CD4-positive, alpha-beta T cell treated with Interleukin-2 at 100 ng/mL for 4 hours (primary cell): ENCODE measurements around the gene MAP3K20.
"Not testable (repeated sequence)": the region's sequence is repeated elsewhere in the genome, so short reads cannot be mapped to it uniquely, and the experiment has no call there.

Experiments
- DNase-seq: peaks from one replicate; pipeline ENCODE4 v3.0.0-alpha.2; 2020; ENCODE audit warnings: low spot score

The MAP3K20 gene

DNA sequence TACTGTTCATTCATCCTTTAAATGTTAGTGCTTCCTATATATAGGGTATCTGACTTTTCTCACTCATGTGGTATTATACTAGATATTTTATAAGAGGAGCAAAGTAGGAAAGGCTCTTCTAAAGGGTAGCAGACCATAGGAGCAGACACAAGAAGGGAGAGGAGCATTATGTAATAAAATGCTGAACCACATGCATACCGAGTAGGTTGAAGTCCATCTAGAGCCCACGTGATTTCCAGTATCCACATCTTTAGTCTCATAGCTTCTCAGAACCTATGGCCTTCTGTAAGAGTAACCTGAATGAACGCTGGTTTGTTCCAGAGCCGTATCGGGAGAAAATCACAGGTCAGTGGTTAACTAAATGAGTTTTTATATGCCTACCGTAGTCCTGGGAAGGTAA lies 85.9 kb downstream of the MAP3K20 start:
- DNase-seq, result no peak

DNA sequence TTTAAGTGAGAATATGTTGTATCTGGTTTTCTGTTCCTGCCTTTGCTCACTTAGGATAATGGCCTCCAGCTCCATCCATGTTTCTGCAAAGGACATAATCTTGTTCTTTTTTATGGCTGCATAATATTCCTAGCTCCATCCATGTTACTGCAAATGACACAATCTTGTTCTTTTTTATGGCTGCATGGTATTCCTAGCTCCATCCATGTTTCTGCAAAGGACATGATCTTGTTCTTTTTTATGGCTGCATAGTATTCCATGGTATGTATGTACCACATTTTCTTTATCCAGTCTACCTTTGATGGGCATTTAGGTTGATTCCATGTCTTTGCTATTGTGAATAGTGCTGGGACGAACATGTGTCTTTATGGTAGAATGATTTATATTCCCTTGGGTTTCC lies 87.7 kb downstream of the MAP3K20 start:
- not testable (repeated sequence) for DNase-seq

DNA sequence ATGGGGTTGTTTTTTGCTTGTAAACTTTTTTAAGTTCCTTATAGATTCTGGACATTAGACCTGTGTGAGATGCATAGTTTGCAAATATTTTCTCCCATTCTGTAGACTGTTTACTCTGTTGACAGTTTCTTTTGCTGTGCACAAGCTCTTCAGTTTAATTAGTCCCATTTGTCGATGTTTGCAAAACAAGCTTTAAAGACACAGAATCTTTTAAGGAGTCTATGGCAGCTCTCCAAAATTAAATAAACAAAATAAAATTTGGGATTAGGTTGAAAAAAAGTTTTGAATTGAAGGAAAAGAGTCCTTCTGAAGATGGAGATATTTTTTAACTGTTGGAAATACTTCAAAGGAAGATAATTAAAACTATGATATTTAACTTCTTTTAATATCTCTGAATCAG lies 88.8 kb downstream of the MAP3K20 start:
- DNase-seq, result no peak

DNA sequence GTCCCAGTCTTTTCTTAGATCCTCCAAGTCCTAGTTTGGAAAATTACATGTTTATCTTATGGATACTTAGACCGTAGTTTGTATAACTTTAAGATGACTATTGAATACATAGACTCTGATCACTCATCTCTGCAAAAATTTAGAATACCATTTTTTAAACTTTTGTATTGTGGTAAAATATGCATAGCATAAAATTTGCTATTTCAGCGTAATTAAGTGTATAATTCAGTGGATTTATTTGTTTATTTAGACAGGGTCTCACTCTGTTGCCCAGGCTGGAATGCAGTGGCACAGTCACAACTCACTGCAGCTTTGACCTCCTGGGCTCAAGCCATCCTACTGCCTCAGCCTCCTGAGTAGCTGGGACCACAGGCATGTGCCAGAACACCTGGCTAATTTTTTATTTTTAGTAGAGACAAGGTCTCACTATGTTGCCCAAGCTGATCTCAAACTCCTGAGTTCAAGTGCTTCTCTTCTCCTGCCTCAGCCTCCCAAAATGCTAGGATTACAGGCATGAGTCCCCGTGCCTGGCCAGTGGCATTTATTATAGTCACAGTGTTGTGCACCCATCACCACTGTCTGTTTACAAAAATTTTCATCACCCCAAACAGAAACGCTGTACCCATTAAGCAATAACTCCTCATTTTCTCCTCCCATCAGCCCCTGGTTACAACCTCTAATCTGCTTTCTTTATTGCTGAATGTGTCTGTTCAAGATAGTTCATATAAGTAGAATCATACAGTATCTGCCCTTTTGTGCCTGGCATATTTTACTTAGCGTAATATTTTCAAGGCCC lies 90.0 kb downstream of the MAP3K20 start:
- DNase-seq, result no peak

DNA sequence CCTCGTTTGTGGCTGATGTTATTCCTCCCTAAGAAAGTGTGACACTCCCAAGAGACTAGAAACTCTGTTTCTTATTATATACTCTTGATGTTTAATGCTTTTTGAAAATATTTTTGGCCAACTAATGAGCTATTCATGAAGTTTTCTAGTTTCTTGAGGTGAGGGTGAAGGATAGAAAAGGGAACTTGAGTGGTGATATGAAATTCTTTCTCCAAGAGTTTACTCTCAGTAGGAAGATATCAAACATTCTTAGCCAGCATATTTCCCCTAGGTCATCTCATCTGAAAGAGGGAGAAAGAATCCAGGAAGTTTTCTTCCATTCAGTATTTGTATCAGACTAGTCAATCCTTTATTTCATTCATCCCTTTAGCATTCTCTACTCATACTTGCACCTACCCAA lies 95.7 kb downstream of the MAP3K20 start:
- DNase-seq, result no peak

DNA sequence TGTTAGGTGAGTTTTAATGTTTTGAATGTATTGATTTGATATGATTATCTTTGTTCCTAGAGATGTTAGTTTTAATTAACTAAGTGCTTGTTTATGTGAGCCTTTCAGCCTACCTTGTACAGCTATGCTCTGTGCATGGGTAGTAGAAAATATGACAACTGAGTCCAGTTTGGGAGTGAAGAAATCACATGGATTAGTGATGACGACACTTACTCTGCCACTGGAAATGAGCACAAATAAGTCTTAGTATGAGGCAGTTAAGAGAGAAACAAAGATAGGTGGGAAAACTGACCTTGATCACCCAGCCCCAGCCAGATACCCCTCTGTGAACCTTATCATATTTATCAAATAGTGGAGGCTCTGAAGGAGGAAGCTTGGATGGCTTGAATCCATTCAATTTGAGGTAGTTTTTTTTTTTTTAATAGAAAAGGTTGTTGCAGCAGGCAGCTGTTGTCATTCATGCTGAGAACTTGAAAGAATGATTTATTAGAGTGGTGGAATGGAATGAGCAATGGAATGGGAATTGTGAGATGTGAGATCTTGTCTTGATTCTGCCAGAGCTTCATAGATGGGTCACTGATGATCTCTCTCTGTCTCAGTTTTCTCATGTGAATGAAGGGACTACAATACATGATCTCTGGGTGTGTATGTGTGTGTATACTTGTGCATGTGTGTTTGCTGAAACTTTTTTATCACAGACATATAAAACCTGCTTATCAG lies 96.4 kb downstream of the MAP3K20 start:
- no peak for DNase-seq

DNA sequence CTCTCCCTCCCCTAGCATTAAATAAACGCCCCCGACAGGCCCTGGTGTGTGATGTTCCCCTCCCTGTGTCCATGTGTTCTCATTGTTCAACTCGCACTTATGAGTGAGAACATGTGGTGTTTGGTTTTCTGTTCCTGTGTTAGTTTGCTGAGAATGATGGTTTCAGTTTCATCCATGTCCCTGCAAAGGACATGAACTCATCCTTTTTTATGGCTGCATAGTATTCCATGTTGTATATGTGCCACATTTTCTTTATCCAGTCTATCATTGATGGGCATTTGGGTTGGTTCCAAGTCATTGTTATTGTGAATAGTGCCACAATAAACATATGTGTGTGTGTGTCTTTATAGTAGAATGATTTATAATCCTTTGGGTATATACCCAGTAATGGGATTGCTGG lies 98.7 kb downstream of the MAP3K20 start:
- DNase-seq, result not testable (repeated sequence)

DNA sequence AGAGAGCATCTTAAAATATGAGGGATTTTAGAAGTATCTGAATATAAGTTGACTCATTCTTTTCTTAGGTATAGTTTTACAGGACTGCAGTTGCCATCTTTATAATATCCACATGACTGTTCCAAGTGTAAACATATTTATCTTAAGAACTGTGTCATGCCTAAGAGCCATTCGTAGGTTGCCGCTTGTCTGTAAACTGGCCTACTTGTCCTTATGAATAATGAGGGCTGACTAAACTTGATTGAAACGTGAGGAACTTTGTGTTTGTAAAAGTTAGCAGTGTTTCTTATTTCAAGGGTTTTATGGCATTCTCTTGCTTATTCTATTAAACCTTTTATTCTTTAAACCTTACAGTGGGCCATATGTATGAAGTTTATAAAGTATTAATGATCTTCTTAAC lies 99.6 kb downstream of the MAP3K20 start:
- no peak for DNase-seq

DNA sequence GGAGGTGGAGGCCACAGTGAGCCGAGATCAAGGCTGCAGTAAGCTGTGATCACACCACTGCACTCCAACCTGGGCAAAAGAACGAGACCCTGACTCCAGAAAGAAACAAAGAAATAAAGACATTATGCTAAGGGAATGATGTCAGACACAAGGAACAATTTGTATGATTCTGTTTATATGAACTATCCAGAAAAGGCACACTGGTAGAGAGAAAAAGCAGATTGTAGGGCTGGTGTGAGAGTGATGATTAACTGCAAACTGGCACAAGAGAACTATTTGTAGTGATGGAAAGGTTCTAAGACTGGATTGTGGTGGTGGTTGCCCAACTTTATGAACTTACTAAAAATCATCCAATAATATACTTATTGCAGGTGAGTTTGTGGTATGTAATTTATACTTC lies 106.3 kb downstream of the MAP3K20 start:
- no peak for DNase-seq

DNA sequence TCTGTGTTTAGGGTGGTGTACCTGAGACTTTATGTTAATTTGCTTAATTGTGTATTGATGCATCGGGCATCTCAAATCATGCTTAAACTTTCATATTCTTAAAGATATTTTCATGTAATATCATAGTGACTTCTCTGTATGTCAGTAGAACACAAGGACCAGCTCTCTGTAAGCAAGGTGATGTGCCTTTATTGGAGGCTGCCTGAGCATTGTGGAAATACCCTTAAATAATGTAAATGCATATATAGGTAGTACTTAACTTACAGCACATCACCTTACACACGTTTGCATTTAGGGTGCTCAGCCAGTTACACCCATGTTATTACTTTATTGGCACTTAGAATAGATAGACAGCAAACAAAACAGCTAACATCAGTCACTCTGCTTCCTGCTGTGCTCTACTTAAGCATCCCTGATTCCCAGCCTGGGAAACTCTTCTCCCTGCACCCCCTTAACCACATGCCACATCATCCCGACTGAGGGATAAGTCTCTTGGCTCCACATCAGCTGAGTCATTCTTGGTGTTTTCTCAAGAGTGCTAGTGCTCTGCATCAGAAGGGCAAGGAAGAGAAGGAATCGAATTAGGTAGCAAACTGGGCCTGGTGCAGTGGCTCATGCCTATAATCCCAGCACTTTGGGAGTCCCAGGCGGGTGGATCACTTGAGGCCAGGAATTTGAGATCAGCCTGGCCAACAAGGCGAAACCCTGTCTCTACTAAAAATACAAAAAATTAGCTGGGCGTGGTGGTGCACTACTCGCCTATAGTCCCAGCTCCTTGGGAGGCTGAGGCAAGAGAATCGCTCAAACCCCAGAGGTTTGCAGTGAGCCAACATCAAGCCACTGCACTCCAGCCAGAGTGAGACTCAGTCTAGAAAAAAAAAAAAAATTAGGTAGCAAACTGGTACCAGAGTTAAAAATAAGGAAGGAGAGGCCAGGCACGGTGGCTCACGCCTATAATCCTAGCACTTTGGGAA lies 108.7 kb downstream of the MAP3K20 start:
- no peak for DNase-seq

DNA sequence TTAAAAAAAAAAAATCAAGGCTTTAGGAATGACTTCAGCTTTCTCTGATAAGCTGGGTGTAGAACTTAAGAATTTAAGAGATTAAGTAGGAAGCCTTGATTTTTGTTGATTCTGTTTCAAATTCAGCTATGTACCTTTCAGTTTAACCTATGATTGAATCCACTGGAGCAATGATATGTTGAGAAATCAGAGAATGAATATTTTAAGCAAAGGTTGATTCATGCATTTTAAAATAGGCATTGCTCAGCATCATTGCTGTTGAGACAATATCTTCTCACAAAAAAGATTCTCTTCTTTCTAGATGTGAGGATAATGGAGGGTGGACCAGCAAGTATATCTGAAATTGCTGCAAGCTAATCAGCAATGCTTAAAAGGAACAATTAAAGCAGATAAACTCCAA lies 109.8 kb downstream of the MAP3K20 start:
- DNase-seq, result no peak

DNA sequence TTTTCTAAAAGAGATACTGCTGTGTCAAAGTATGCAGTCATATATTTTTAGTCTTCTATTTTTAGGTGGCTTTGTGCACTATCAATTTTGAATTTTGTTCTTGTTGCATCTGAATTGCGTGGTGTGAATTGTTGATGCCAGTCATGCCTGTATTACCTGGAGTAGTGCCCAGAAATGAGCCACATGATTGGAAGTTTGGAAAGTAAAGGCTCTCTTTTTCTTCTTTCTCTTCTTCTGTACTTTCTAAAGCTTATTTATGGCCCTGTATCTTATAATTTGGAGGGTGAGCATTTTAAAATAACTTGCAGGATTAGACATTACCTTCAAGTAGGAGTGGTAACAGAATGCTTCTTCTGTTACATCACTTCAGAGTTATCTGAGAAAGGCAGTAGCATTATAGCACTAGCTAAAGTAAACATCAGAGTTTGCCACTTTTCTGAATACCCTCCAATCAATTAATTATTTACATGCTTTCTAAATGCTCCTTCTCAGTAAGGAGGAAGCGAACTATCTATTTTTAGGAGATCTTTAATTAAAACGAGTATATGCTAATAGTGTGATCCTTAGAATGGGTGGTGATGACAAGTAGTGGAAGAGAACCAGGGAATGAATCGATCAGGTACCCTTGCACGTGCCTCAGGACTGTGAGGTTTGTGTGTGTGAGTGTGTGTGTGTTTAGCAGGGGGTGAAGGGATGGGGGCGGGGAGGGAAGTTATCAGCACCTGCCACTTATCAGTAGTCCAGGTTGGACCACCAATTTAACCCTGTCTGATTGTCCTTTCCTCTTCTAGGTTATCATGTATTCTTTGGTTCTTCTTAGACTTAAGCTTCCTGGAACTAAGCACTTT lies 112.5 kb downstream of the MAP3K20 start:
- DNase-seq, result no peak

DNA sequence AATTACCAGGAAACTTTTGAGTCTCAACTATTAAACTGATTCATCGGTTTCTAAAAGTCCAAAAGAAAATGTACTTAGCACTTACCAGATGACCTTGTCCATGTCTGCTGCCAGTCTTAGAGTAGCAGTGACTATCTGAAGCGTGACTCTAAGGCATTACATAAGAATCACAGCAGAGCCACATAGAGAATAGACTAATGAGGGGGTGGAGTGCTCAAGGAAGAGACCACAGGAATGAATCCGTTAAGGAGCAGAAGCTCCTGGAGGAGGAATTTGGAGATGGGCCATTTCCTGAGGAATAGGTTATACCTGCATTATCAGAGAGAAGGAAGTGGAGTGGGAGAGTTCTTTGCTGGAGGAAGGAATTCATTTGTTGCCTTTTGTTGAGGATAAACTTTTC lies 116.0 kb downstream of the MAP3K20 start:
- no peak for DNase-seq

DNA sequence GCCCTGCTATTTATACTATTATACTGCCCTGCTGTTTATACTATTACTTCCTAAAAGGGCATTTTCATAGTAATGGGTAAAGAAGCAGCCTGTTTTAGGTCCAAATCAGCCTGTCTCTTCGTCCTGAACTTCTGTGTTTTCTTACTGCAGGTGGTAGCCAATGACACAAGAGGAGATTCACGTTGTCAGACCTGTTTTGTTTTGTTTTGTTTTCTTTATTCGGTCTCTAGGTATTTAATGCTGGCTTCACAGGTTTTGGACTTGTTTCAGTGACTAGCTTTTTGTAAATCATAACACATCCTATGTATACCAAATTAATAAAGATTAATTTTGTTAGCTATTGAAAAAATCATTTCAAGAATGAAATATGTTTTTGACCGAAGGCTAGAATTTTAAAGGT lies 116.4 kb downstream of the MAP3K20 start:
- DNase-seq, result no peak

DNA sequence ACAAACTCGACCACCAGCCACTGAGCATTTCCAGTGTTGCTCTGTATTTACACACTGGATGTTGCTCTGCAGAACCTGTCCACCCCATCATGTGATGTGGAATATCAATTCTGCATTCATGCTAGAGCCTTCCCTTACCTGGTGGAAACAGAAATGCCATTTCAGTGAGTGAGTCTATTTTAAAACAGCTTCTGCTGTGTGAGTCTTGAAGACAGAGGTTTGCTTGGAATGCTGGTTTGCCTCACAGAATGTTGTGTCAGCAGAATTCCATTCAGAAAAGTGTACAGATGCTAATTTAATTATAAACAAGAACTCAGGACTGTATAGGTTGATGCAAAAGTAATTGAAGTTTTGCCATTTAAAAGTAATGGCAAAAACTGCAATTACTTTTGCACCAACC lies 118.3 kb downstream of the MAP3K20 start:
- DNase-seq, result no peak

DNA sequence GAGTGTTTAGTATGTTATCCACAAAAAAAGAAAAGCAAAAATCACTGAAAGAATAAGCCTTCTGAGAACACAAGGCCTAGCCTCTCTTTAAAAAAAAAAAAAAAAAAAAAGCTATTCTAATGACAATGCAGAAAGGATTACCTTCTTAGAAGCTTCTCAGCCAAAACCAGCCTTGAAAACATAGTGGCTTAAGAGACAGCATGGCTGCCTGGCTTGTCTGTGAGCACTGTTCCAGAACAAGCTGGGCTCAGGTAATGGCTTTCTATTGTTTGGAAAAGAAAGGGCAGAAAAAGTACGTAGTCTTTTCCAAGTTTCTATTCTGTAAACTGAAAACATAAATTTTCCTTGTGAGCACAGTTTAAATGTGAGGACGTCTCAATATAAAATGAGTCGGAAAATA lies 119.5 kb downstream of the MAP3K20 start:
- no peak for DNase-seq

DNA sequence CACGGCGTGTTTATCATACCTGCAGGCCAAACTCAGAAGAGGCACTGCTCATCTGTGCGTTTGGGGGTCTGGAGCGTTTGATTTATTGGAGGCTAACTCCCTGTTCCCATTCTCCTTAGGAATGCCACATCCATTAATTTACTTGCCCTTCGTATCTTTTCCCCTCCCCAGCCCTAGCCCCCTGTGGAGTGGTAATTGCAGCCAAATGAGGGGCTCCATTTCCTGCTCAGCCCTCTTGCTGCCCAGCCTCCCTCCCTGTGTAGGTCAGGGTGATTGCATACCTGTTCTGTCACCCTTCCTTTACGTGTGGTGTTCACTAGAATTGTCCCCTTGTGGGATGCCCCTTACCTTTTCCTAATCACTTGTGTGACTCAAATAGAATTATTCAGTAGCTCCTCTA lies 120.4 kb downstream of the MAP3K20 start:
- no peak for DNase-seq

DNA sequence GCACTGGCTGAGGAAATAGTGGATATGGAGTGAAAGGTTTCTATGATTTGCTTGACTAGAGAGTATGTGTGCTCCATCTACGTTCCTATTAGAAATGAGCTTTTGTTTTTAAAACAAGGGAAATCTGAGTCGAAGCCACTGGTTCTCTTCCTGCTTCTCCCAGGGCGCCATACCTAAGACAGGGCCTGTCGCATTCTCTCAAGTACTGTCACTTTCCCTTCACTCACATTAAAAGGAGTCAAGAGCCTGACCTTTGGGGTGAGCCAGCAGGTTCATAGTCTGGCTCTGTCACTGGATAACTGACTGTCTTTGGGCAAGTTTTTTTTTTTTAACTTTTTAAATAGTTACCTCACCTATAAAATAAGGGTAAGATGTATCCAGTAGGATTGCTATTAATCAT lies 121.0 kb downstream of the MAP3K20 start:
- DNase-seq, result no peak

DNA sequence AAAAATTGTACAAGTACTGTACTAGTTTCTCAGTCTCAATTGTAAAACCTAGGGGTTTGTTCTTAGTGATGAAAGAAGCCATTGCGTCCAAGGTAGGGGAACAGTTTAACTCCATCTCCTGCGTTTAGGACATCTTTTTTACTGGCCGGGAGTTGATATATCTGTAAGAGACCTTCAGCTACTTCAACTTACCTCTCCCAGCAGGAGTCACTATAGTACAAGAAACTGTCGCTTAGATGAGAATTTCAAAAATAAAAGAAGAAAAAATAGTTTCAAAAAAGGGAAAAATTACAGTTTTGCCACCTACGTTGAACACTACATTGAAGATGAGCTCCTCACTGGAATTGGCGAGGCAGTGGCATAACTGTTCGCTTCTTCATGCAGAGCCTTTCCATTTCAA lies 122.7 kb downstream of the MAP3K20 start:
- DNase-seq, result no peak

DNA sequence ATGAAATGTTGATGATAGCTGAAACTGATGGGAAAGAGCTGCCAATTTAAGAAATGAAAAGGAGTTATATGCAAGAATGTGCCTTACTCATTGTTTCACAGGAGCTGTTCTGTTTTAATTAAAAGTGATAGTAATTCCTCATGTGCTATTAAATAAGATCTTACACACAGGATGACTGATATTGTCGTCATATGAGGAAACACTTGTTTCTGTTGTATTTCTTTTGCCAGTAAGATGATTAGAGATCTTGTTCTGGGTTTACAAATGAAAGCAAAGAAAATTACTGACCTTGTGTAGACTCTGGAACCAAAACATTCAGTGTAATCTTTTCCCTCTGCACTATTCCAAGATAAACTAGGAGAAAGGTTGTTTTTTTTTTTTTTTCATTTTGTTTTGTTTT lies 123.6 kb downstream of the MAP3K20 start:
- DNase-seq, result no peak

DNA sequence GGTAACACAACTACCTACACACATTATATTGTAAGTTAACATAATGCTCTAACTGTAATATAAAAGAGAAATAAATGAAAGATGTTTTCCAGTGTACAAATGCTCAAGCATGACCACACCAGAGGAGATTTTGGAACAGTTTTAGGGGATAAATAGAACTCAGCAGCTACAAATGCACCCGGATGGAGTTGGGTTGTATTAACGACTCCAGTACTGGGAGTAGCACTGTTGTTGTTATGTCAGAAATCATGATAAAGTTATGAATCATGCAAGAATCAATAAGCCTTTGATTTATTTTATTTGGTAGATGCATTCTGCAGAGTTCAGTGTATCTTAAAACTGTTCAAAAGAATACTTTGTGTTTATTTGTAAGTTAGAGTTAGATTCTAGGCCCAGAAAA lies 126.9 kb downstream of the MAP3K20 start:
- no peak for DNase-seq

DNA sequence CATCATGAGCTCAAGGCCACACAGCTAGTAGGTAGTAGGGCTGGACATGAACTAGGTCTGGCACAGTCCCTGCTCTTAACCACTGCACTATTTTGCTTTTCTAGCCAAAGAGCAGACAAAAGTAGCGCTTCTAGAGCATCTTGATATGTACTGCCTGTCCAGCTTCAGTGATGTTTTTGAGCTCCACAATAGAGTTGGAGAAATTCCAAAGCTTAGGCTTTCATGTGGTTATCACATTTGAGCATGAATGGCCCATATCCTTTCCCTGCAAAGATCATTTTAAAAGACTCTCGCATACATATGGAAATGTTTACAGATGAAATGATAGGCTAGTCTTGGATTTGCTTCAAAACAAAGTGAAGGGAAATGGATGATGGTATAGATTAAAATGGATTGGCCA lies 128.7 kb downstream of the MAP3K20 start:
- DNase-seq, result no peak
